ENCODE measurements around the gene SEMA3B.

GRCh38 chr3:50300681-50301254 is 31.8 kb downstream of the SEMA3B start:
- TF ChIP-seq, protein P1, sequence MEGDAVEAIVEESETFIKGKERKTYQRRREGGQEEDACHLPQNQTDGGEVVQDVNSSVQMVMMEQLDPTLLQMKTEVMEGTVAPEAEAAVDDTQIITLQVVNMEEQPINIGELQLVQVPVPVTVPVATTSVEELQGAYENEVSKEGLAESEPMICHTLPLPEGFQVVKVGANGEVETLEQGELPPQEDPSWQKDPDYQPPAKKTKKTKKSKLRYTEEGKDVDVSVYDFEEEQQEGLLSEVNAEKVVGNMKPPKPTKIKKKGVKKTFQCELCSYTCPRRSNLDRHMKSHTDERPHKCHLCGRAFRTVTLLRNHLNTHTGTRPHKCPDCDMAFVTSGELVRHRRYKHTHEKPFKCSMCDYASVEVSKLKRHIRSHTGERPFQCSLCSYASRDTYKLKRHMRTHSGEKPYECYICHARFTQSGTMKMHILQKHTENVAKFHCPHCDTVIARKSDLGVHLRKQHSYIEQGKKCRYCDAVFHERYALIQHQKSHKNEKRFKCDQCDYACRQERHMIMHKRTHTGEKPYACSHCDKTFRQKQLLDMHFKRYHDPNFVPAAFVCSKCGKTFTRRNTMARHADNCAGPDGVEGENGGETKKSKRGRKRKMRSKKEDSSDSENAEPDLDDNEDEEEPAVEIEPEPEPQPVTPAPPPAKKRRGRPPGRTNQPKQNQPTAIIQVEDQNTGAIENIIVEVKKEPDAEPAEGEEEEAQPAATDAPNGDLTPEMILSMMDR (IDR thresholded peaks at IDR 0.05; ENCODE audit: low read depth, low read length, poor library complexity, severe bottlenecking) = no peak
- TF ChIP-seq EZH2phosphoT487 (IDR thresholded peaks at IDR 0.05; ENCODE audit: borderline replicate concordance, low read length) = no peak
